Activated CD8-positive, alpha-beta T cell treated with anti-CD3 and anti-CD28 coated beads, Interleukin-2, amount 10 ng/mL, durations not matched to agents 7 days and 5 days (primary cell): Measurements from ENCODE around the gene SYT13. TPM values are rescaled to one million over a fixed set of nuclear protein-coding genes. Genes with fewer than 3 reads are reported as not detected.

Experiments
- ATAC-seq: fragments of 150-1000 bp; cut with Tn5 transposase; one replicate; pipeline ENCODE4 v1.10.0; 2021; ENCODE audit warnings: moderate library complexity
- CTCF ChIA-PET: fragments of 350-600 bp; sonication (Branson Sonifier 250); formaldehyde crosslinking; loops from one replicate; lab custom pipeline; 2021; ENCODE audit warnings: antibody characterized with exemption; lab: Charles Lee
- POLR2A ChIA-PET: fragments of 350-600 bp; sonication (Branson Sonifier 250); formaldehyde crosslinking; loops from one replicate; lab custom pipeline; 2021; ENCODE audit warnings: antibody characterized with exemption; lab: Charles Lee
- DNase-seq: peaks from one replicate; pipeline ENCODE4 v3.0.0-alpha.2; 2020
- H3K27ac Mint-ChIP-seq: one replicate; pipeline ENCODE4 v1.8.0; 2021; ENCODE audit warnings: mild to moderate bottlenecking, mixed read lengths
- H3K27me3 Mint-ChIP-seq: one replicate; pipeline ENCODE4 v1.8.0; 2021; ENCODE audit warnings: low read depth, mixed read lengths
- H3K36me3 Mint-ChIP-seq: one replicate; pipeline ENCODE4 v1.8.0; 2021; ENCODE audit warnings: low read depth, mixed read lengths
- H3K4me1 Mint-ChIP-seq: one replicate; pipeline ENCODE4 v1.8.0; 2021; ENCODE audit warnings: low read depth, mixed read lengths
- H3K4me3 Mint-ChIP-seq: one replicate; pipeline ENCODE4 v1.8.0; 2021; ENCODE audit warnings: mild to moderate bottlenecking, mixed read lengths
- H3K9me3 Mint-ChIP-seq: one replicate; pipeline ENCODE4 v1.8.0; 2022; ENCODE audit warnings: mixed read lengths; ENCODE audit not compliant: insufficient read depth
- total RNA-seq, 2 experiments: library from RNA; stranded (reverse); gene quantifications; one replicate each; pipeline ENCODE4 v1.2.3, GENCODE V29; 2021

SYT13 gene
- total RNA-seq, 2 experiments from 2014 or later = not detected

- peaks cover 71% of the 10 kb centered on the region for H3K27me3 Mint-ChIP-seq
- ChIA-PET POLR2A (no interaction called here), CTCF (interaction anchor here (1.1 to 2.3 kb wide), 3 partner anchors 36 to 361 kb away, joined by 3 to 5 read pairs (median 5); no protein-coding TSS in a partner anchor)
- H3K4me1 Mint-ChIP-seq = no peaks in the 10 kb centered on the region
- DNase-seq = no peak
- no peak for ATAC-seq
- H3K27ac Mint-ChIP-seq = no peak overlapping the region
- H3K9me3 Mint-ChIP-seq = no peaks in the 10 kb centered on the region
- no peaks in the 10 kb centered on the region for H3K36me3 Mint-ChIP-seq
- H3K4me3 Mint-ChIP-seq = no peak overlapping the region
Measured at GRCh38 chr11:45288339-45288738, 2.2 kb upstream of the SYT13 start.

DNA sequence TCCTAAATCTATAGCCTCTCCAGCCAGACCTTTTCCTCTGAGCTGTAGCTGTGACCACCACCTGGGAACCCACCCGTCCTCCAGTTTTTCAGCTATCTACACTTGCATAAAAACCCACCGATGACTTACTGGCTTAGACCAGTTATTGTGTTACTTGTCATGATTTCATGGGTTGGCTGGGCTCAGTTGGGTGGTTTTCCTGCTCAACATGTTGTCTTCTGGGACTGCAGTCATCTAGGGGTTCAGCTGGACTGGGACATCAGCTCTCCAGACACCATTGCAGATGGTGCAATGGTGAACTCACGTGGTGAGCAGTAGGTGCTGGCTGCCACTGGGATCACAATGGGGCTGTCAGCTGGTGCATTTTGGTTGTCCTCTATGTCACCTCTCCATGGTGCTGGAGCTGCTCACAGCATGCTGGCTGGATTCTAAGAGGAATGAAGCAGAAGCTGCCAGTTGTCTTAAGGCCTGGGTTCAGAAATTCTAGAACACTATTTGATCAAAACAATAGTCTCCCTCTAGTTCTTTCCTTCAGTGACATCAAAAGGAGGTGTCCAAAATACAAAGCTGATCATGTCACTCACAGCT lies 1.3 kb upstream of the SYT13 start:
- H3K27me3 Mint-ChIP-seq = peaks cover 73% of the 10 kb centered on the region
- H3K9me3 Mint-ChIP-seq = no peaks in the 10 kb centered on the region
- no peak for DNase-seq
- H3K4me3 Mint-ChIP-seq = no peak overlapping the region
- no peak overlapping the region for H3K27ac Mint-ChIP-seq
- ChIA-PET CTCF (interaction anchor here (1.1 to 2.3 kb wide), 4 partner anchors 35 to 360 kb away, joined by 3 to 5 read pairs (median 4); no protein-coding TSS in a partner anchor), POLR2A (no interaction called here)
- no peaks in the 10 kb centered on the region for H3K36me3 Mint-ChIP-seq
- ATAC-seq = no peak
- H3K4me1 Mint-ChIP-seq = no peaks in the 10 kb centered on the region

DNA sequence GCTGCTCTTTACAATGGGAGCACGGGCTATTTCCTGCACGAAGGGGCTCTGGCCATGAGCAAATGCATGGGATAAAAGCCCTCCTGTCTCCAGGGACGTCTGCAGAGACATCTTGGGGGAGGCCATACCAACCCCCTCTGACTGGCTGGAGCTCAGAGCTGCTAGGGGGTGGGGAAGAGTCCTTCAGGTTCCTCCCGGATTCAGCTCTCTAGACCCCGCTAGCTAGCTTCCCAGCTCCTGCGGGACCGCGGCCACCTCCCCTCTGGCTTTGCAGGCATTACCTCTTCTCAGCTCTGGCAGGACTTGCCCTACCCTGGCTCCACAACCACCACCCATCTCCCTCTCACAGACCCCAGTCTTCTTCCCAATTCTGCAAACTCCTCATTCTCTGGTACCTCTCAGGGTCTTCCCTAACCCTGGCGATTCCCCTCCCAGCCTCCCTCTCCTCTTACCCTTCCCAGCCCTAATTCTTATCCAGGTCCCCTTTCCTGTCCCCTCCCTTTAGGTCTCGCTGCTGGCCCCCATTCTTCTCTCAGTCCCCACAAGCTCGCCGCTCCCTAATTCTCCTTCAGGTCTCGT lies 802 bp downstream of the SYT13 start:
- Mint-ChIP-seq H3K36me3 (no peaks in the 10 kb centered on the region), H3K4me3 (no peak overlapping the region), H3K4me1 (peaks cover 3% of the 10 kb centered on the region), H3K27ac (no peak overlapping the region), H3K9me3 (no peaks in the 10 kb centered on the region), H3K27me3 (peaks cover 62% of the 10 kb centered on the region)
- CTCF ChIA-PET = no interaction called here
- no peak for ATAC-seq
- no peak for DNase-seq
- POLR2A ChIA-PET = no interaction called here

DNA sequence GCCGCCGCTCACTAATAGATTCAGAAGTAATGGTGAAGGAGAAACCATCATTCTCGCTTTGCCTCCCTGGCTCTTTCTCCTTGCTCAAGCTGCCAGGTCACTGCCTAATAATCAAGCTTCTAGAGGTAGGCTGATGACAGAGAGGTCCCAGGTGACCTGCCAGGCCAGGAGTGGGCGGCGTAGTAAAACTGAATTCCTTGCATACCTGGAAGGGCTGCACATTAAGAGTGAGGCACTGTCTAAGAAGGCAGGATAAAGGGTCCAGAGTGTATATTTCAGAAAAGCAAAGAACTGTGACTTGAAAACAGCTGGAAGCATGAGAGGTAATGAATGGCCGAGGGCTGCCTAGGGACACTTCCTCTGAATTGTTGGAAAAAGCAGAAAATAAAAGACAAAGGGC lies 4.1 kb downstream of the SYT13 start:
- no peaks in the 10 kb centered on the region for H3K36me3 Mint-ChIP-seq
- DNase-seq (no peak), ATAC-seq (no peak)
- CTCF ChIA-PET = interaction anchor here (0.7 kb wide), 1 partner anchor 16 kb away, joined by 3 read pairs; no protein-coding TSS in a partner anchor
- no peak overlapping the region for H3K4me3 Mint-ChIP-seq
- H3K27me3 Mint-ChIP-seq = peaks cover 46% of the 10 kb centered on the region
- H3K27ac Mint-ChIP-seq = no peak overlapping the region
- POLR2A ChIA-PET = no interaction called here
- peaks cover 4% of the 10 kb centered on the region for H3K4me1 Mint-ChIP-seq
- H3K9me3 Mint-ChIP-seq = no peaks in the 10 kb centered on the region

DNA sequence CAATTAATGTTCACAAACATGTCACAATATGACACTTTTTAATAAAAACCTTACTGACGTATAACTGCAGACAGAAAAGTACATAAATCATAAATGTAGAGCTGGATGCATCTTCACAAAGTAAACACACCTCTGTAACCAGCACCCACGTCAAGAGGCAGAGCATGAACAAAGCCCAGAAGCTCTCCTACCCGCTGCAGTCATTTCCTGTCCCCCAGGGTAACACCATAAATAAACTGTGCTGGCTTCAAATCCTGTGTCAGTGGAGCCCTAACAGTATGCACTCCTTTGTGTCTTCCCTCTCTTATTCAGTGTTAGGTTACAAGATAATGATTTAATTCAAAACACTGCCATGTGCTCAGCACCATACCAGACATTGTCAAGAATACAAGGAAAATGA lies 5.7 kb downstream of the SYT13 start:
- H3K27ac Mint-ChIP-seq = no peak overlapping the region
- peak; percentile 22 for DNase-seq
- CTCF ChIA-PET = interaction anchor here (1.9 kb wide), 1 partner anchor 11 kb away, joined by 5 read pairs; no protein-coding TSS in a partner anchor
- H3K4me3 Mint-ChIP-seq = no peak overlapping the region
- no peaks in the 10 kb centered on the region for H3K9me3 Mint-ChIP-seq
- peaks cover 37% of the 10 kb centered on the region for H3K27me3 Mint-ChIP-seq
- peak; percentile 67 for ATAC-seq
- POLR2A ChIA-PET = no interaction called here
- peaks cover 4% of the 10 kb centered on the region for H3K4me1 Mint-ChIP-seq
- H3K36me3 Mint-ChIP-seq = no peaks in the 10 kb centered on the region

GRCh38 chr11:45279645-45280044 lies 6.5 kb downstream of the SYT13 start:
- no peaks in the 10 kb centered on the region for H3K36me3 Mint-ChIP-seq
- DNase-seq (no peak), ATAC-seq (no peak)
- no peaks in the 10 kb centered on the region for H3K9me3 Mint-ChIP-seq
- H3K4me1 Mint-ChIP-seq = peaks cover 4% of the 10 kb centered on the region
- H3K4me3 Mint-ChIP-seq = no peak overlapping the region
- H3K27ac Mint-ChIP-seq = no peak overlapping the region
- peaks cover 33% of the 10 kb centered on the region for H3K27me3 Mint-ChIP-seq
- ChIA-PET POLR2A (no interaction called here), CTCF (interaction anchor here (1.9 kb wide), 1 partner anchor 12 kb away, joined by 5 read pairs; no protein-coding TSS in a partner anchor)

DNA sequence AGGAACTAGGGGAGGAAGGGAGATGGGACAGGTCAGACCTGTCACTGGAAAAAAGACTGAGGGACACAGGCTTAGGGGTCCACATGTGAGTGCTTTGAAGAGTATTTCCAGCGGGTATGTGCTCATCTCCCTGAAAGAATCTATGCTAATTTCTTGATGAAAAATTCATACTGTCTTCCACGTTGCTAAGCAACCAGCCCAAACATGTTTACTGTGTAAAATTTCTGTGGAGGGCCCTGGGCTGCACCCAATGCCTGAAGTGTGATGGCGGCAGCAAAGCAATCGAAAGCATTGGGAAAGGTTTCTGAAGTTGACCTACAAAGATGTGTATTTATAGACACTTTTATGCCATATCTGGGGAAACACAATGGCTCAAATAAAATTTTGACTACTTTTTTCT lies 7.4 kb downstream of the SYT13 start:
- CTCF ChIA-PET = interaction anchor here (1.9 kb wide), 1 partner anchor 13 kb away, joined by 5 read pairs; no protein-coding TSS in a partner anchor
- no peak for ATAC-seq
- Mint-ChIP-seq H3K4me3 (no peak overlapping the region), H3K9me3 (no peaks in the 10 kb centered on the region), H3K27ac (no peak overlapping the region), H3K27me3 (peaks cover 31% of the 10 kb centered on the region), H3K4me1 (peaks cover 4% of the 10 kb centered on the region), H3K36me3 (no peaks in the 10 kb centered on the region)
- no peak for DNase-seq
- POLR2A ChIA-PET = no interaction called here

DNA sequence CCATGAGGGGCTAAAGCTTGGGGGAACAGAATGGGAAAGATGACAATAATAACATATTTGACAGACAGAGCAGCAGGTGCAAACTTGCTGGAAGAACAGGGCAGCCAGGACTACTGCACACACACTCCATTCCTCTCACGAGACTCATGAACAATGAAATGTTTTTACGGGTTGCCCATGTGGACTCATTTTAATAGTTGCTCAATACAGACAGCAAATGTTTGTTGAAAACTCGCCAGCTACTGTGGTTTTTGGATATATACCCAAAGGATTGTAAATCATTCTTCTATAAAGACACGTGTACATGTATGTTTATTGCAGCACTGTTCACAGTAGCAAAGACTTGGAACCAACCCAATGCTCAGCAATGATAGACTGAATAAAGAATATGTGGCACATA lies 10.3 kb downstream of the SYT13 start:
- DNase-seq = no peak
- ATAC-seq = no peak
- Mint-ChIP-seq H3K9me3 (no peaks in the 10 kb centered on the region), H3K36me3 (no peaks in the 10 kb centered on the region), H3K27me3 (peaks cover 36% of the 10 kb centered on the region), H3K4me1 (peaks cover 4% of the 10 kb centered on the region), H3K27ac (no peak overlapping the region), H3K4me3 (no peak overlapping the region)
- POLR2A ChIA-PET = no interaction called here
- CTCF ChIA-PET = no interaction called here

GRCh38 chr11:45274206-45274605 lies 11.9 kb downstream of the SYT13 start:
- Mint-ChIP-seq H3K9me3 (no peaks in the 10 kb centered on the region), H3K36me3 (no peaks in the 10 kb centered on the region), H3K27me3 (peaks cover 42% of the 10 kb centered on the region), H3K4me3 (no peak overlapping the region), H3K4me1 (no peaks in the 10 kb centered on the region), H3K27ac (no peak overlapping the region)
- CTCF ChIA-PET = no interaction called here
- DNase-seq (no peak), ATAC-seq (no peak)
- POLR2A ChIA-PET = no interaction called here

DNA sequence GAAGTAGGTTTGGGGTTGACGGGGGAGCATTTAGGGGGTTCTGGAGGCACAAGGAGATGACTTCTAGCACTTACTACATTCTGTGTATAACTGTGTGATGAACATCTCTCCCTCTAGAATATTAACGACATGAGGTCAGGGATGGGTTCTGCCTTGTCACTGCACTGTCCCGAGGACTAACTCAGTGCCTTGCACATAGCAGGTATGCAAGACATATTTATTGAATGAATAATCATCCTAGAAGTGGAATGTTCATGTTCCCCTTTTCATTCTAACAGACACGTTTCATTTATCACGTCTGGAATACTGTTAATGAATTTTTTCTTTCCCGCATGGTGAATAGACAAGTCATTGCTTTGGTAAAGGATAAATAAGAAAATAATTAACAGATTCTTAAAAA lies 12.6 kb downstream of the SYT13 start:
- peaks cover 46% of the 10 kb centered on the region for H3K27me3 Mint-ChIP-seq
- no peaks in the 10 kb centered on the region for H3K36me3 Mint-ChIP-seq
- ChIA-PET CTCF (no interaction called here), POLR2A (interaction anchor here (0.6 kb wide), 1 partner anchor 96 kb away, joined by 4 read pairs; no protein-coding TSS in a partner anchor)
- DNase-seq (no peak), ATAC-seq (no peak)
- H3K4me1 Mint-ChIP-seq = no peaks in the 10 kb centered on the region
- H3K27ac Mint-ChIP-seq = no peak overlapping the region
- no peaks in the 10 kb centered on the region for H3K9me3 Mint-ChIP-seq
- no peak overlapping the region for H3K4me3 Mint-ChIP-seq

DNA sequence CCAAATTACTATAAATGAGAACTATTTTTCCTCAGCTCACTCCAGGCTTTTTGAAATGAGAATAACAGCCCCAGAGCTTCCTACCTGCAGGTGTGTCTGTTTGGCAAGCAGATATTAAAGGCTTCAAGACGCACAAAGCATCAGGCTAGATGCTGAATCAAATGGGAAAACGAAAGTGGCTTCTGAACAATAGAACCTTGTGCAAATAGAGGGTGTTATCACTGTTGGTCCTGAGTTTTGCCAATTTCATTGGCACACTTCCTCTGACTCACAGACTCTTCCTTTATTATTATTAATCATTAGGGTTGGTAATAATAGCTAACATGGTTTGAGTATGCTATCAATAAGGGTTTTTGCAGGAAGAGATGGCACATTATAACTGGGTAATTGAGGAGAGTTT lies 13.4 kb downstream of the SYT13 start:
- POLR2A ChIA-PET = no interaction called here
- Mint-ChIP-seq H3K4me1 (no peaks in the 10 kb centered on the region), H3K27ac (no peak overlapping the region), H3K4me3 (no peak overlapping the region), H3K9me3 (no peaks in the 10 kb centered on the region), H3K36me3 (no peaks in the 10 kb centered on the region), H3K27me3 (peaks cover 41% of the 10 kb centered on the region)
- DNase-seq = no peak
- CTCF ChIA-PET = no interaction called here
- ATAC-seq = no peak

- H3K27me3 Mint-ChIP-seq = peaks cover 37% of the 10 kb centered on the region
- H3K36me3 Mint-ChIP-seq = no peaks in the 10 kb centered on the region
- no peak for ATAC-seq
- H3K27ac Mint-ChIP-seq = no peak overlapping the region
- H3K4me3 Mint-ChIP-seq = no peak overlapping the region
- no peaks in the 10 kb centered on the region for H3K4me1 Mint-ChIP-seq
- no peak for DNase-seq
- no peaks in the 10 kb centered on the region for H3K9me3 Mint-ChIP-seq
- POLR2A ChIA-PET = interaction anchor here (0.6 kb wide), 1 partner anchor 150 kb away, joined by 3 read pairs; no protein-coding TSS in a partner anchor
- CTCF ChIA-PET = interaction anchor here (1.7 kb wide), 1 partner anchor 62 kb away, joined by 5 read pairs; no protein-coding TSS in a partner anchor
Measured at GRCh38 chr11:45270946-45271716, 15.0 kb downstream of the SYT13 start.
